GM13977 (cell line): ENCODE data around the gene PCK1.

ENCODE experiments used
- DNase-seq: peaks from one replicate; pipeline ENCODE4 v3.0.0; 2012; ENCODE audit warnings: low spot score
- in situ Hi-C: fragments of 300-500 bp; cut with MboI; formaldehyde crosslinking; loops from one replicate; pipeline ENCODE4 v1.12.0; 2022; ENCODE audit warnings: low sequenced_read_pairs, low pct_unique_long_range_greater_than_20kb, mixed read lengths, inconsistent platforms; ENCODE audit not compliant: unreplicated experiment
- TF ChIP-seq, protein P1 (sequence below): IDR thresholded peaks from 2 replicates; pipeline ENCODE4 v1.5.1; 2012; ENCODE audit warnings: mild to moderate bottlenecking, control low read depth; ENCODE audit not compliant: insufficient read depth; ENCODE audit errors: extremely low read depth, missing control alignments

PCK1 gene

GRCh38 chr20:57615445-57615811, 54.5 kb downstream of the PCK1 start:
- in situ Hi-C loops: loop anchor here (25.0 kb wide), 1 partner anchor 597 kb away; no protein-coding TSS in a partner anchor
- TF ChIP-seq, protein P1, sequence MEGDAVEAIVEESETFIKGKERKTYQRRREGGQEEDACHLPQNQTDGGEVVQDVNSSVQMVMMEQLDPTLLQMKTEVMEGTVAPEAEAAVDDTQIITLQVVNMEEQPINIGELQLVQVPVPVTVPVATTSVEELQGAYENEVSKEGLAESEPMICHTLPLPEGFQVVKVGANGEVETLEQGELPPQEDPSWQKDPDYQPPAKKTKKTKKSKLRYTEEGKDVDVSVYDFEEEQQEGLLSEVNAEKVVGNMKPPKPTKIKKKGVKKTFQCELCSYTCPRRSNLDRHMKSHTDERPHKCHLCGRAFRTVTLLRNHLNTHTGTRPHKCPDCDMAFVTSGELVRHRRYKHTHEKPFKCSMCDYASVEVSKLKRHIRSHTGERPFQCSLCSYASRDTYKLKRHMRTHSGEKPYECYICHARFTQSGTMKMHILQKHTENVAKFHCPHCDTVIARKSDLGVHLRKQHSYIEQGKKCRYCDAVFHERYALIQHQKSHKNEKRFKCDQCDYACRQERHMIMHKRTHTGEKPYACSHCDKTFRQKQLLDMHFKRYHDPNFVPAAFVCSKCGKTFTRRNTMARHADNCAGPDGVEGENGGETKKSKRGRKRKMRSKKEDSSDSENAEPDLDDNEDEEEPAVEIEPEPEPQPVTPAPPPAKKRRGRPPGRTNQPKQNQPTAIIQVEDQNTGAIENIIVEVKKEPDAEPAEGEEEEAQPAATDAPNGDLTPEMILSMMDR: no peak
- DNase-seq: no peak

DNA sequence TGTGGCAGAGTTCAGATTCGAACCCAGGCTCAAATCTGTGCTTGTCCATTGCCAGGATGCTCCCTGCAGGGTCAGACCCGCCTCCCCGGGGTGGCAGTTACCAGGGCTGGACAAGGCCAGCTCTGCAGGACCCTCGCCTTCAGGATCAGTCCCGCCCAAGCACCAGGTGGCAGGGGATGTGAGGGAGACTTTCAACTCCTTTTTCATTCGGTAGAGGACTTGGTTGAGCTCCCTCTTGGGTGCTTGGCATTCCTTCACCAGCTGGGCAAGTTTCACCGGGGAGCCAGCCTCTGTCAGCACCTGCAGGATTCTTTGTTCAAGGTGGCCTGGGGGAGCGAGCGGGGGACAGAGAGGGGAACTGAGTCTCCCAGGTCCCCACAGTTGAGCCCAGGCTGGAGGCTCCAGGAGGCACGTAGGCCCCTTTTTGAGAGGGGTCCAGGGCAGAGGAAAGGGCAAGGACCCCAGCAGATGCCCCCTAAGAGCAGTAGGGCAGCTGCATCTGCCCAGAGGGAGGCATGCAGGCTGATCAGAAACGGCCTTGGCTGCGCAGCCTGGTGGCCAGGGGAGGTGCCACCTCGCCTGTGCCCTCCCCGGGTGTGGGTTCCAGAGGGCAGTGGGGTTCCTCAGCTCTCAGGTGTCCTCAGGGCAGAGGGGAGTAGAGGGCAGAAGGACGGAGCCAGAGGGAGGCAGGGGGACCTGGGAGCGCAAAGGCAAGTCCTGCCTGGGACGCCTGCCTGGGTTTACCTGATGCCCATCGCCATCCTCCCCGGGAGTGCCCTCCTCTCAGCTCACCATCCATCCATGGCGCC, 55.4 kb downstream of the PCK1 start:
- DNase-seq: no peak
- in situ Hi-C loops: loop anchor here (25.0 kb wide), 1 partner anchor 596 kb away; no protein-coding TSS in a partner anchor
- TF ChIP-seq, protein P1: no peak

DNA sequence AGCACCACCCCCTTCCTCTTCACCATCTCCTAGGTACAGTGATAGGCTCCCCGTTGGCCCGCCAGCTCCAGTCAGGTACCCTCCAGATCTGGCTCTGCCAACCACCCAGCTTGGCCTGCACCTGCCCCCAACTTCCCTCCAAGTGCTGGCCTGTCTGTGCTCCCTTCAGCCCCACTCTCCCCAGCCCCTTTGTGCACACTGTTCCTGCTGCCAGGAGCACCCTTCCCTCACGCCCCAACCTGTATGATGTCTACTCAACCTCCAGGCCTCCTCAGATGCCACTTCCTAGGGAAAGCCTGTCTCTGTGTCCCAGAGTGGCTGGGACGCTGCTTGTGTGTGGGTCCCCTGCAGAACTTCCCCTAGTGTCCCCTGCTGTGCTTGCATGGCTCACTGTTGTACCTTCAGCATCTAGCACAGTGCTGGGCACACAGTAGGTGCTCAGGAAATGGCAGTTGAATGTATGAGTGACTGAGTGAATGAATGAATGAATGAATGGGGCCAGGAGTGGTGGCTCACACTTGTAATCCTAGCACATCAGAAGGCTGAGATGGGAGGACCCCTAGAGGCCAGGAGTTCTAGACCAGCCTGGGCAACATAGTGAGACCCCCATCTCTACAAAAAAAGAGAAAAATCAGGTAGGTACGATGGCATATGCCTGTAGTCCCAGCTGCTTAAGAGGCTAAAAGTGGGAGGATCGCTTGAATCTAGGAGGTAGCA, 56.3 kb downstream of the PCK1 start:
- in situ Hi-C loops: loop anchor here (25.0 kb wide), 1 partner anchor 595 kb away; no protein-coding TSS in a partner anchor
- TF ChIP-seq, protein P1: no peak

More for the DNA sequence above, 56.3 kb downstream of the PCK1 start:
- no peak for DNase-seq
